Medulla oblongata (tissue), 1 donor: ENCODE results near the gene MINDY4.

ENCODE experiments used
- DNase-seq: peaks from one replicate; pipeline ENCODE4 v3.0.0-alpha.2; 2015; ENCODE audit errors: extremely low spot score

MINDY4 gene

GRCh38 chr7:30835396-30835915 lies 64.2 kb downstream of the MINDY4 start:
- no peak for DNase-seq

DNA sequence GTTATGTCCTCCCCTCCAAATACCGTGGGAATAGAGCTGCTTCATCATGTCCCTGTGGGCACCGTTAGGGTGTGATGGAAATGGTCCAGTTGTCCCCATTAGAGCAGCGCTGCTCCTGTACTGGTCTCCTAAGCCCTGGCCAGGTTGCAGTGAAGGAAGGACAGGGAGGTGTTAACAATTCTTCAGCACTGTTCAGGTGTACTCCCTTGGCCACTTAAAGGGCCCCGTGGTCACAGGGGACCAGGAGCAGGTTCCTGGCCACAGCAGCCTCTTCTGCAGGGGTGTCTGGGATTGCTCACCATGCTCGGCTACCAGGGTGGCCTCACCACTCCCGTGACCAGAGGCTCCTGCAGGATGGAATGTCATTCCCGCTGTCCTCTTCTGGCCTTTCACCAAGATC lies 65.8 kb downstream of the MINDY4 start:
- DNase-seq = no peak

- no peak for DNase-seq
Measured at GRCh38 chr7:30837581-30837980, 66.4 kb downstream of the MINDY4 start.

- DNase-seq = no peak
Measured at GRCh38 chr7:30838008-30838407, 66.8 kb downstream of the MINDY4 start.

GRCh38 chr7:30840141-30841024 lies 69.2 kb downstream of the MINDY4 start:
- DNase-seq = no peak

DNA sequence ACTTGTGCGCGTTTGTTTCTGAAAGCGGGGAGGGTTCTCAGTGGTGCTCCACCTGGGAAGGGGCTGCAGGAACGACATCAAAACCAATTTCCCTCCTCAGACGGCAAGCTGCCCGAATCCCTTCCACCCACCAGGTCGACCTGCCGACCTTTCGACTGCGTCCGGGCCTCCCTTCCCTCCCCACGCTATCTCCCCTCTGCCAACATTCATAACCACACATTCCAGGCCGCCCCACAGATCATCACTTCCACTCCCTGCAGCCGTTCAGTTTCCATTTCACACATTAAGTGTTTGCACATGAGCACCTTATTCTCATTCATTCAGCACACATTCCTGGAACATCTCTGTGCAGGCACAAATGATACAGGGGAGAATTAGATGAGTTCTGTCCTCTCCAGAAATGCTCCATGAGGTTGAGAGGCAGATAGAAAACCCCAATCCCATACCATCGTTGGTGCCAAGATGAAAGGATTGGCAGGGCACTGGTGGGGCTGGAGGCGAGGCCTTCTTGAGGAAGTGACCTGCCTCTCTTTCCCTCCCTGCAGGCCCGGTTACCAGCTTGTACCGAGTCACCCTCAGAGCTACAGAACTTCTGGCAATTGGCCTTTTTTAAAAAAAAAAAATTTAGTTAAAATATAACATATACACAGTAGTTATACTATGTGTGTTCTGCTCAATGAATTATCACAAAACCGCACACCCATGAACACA lies 70.0 kb downstream of the MINDY4 start:
- DNase-seq = no peak

GRCh38 chr7:30841801-30842541 lies 70.8 kb downstream of the MINDY4 start:
- peak; percentile 60 for DNase-seq

GRCh38 chr7:30842542-30843451 lies 71.6 kb downstream of the MINDY4 start:
- DNase-seq = no peak

- no peak for DNase-seq
Measured at GRCh38 chr7:30843741-30844482, 72.7 kb downstream of the MINDY4 start.

DNA sequence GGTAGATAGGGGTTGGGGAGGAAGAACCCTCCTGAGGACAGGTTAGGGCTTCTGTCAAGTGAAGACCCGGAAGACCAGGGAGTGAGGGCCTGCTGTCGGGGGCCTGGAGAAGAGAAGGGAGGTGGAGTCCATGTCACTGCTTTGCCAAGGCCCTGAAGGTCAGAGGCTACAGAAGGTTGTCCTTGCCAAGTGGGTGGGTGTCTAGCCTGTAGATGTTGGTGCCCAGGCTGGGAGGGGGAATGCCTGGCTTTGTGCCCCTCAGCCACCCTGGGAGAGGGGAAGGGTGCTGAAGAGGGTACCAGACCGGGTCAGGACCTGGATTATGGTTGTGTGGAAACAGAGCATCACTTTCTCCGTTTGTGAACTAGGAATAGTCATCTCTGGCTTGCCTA lies 73.3 kb downstream of the MINDY4 start:
- no peak for DNase-seq

GRCh38 chr7:30844916-30845315 lies 73.7 kb downstream of the MINDY4 start:
- DNase-seq = no peak

DNA sequence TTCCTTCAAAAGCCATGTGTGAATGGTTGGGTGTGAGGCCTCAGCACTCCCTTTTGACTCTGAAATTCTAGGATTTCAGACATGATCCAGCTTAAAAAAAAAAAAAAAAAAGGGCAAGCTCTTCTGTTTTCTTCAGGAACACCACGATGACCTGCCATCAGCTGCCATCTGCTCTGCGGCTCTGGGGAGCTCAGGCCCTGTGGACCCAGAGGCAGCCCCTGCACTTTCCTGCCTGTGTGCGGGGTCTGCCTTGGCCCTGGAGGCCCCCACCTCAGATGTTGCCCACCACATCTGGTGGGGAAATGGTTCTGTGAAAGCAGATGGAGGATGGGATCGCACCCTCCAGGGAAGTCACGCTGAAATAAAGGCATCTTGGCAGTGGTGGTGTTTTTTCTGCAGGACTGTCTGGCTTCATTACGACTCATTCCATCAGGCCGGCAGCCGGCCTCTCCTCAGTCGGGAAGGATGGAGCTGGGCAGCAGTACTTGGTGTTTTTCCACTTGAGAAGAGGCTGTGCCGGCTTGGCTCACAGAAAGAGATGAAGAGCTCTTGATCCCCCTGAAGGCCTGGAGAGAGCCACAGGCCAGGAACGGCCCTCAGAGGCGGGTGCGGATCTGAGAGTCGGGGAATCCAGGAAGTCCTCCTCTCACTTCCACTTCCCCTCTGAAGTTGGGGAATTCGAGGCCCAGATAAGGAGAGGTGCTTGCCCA lies 74.4 kb downstream of the MINDY4 start:
- DNase-seq = peak; percentile 51

- no peak for DNase-seq
Measured at GRCh38 chr7:30846378-30846777, 75.2 kb downstream of the MINDY4 start.

DNA sequence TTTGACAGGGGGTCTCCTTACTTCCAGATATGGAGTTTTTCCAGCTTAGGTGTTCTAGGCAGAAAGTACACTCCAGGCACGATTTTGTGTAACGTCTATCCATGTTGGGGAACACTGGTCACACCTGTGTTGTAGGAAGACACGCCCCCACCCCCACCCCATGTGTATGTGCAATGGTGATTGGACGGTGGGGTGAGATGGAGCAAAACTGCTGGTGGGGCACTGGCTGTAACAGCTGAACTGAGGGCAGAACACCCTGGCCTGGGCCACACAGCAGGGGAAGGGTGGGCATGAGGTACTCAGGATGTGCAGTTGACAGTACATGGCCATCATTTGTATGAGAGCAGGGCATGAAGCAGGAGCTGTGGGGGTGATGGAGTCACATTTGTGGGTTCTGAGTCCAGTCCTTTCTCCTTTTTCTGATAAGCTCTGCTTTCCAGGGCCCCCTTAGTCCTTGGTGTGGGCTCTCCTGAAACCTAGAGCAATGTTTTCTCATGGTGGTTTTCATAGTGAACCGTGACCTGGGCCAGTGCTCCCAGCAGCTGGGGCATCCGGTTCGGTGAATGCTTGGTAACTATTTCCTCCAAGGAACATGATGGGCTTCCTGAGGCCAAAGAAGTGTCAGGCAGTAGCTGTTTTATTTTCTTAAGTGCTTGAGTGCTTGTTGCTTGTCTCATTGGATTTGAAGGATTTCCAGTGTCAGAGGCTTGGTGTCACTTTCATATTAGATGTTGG lies 77.1 kb downstream of the MINDY4 start:
- DNase-seq = no peak

- DNase-seq = no peak
Measured at GRCh38 chr7:30849565-30849964, 78.3 kb downstream of the MINDY4 start.

- DNase-seq = no peak
Measured at GRCh38 chr7:30850426-30850825, 79.2 kb downstream of the MINDY4 start.

GRCh38 chr7:30851651-30852307 lies 80.6 kb downstream of the MINDY4 start:
- no peak for DNase-seq

- DNase-seq = no peak
Measured at GRCh38 chr7:30852308-30852684, 81.1 kb downstream of the MINDY4 start.
